ENCODE results near the gene TANGO2. TPM values are rescaled to one million over a fixed set of nuclear protein-coding genes. Genes with fewer than 3 reads are reported as not detected.

TANGO2 gene
- total and polyA plus RNA-seq, 9 of the 15 experiments (the other 6 are each of a cell fraction or from before 2014, with no cell fraction given): 15.5 to 94.9 (median 70.1) TPM

DNA sequence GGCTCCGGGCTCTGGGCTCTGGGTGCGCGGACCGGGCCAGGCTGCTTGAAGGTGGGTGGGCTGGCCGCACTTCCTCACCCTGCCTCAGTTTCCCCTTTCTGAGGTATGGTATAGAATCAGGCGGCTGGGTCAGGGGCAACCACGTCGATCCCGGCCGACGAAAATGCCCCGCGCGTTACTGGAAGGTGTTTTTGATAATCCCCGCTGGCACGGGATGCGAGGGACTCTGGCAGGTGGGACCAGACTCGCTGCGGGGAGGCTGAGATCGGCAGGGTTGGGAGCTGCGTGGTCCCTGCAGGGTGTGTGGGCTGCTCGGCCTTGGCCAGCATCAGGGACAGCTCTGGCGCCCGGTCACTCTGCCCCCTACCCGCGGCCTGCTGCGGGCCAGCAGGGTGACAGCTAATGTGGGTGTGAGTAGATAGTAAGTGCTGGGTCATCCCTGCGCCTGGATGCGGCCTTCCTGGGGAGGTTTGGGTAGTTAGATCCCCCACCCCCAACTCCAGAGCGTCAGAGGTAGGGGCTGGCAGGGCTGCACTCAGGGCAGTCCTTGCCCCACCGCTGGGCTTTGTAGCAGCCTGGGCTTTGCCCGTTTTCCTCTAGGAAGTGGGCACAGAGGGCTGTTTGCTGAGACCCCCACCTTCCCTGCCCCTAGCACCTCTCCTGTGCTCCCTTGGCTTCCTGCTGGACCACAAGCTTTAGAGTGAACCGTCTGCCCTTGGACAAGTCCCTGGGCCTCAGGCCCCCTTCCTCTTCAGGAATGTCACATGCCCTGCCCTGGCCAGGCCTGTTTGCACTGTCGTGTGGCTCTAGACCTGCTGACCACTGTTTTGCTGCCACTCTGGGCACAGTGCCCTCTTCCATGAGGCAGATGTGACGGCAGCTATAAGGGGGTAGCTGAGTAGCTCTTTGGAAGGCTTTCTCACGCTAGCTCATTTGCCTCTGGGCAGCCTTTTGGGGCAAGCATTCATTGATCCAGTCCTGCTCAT lies 579 bp downstream of the TANGO2 start (continued):
- TF ChIP-seq CEBPZ (IDR thresholded peaks at IDR 0.05; ENCODE audit: borderline replicate concordance, low read depth, low read length) (no peak), ADNP (tag; IDR thresholded peaks at IDR 0.05) (no peak), NKRF (IDR thresholded peaks at IDR 0.05; ENCODE audit: borderline replicate concordance) (no peak), REST (IDR thresholded peaks at IDR 0.05; ENCODE audit: borderline replicate concordance) (no peak), REST (CRISPR knock-in tag; IDR thresholded peaks at IDR 0.05; ENCODE audit: low read depth) (peak; percentile 83), ARID2 (IDR thresholded peaks at IDR 0.05) (no peak), STAG1 (CRISPR knock-in tag; IDR thresholded peaks at IDR 0.05; ENCODE audit: borderline replicate concordance) (no peak), NFIX (CRISPR knock-in tag; IDR thresholded peaks at IDR 0.05; ENCODE audit: low read depth) (0 out of 2 replicates have a peak, but pooled peaks have one; percentile 18), ZNF75A (CRISPR knock-in tag; IDR thresholded peaks at IDR 0.05) (no peak), E2F4 (CRISPR knock-in tag; IDR thresholded peaks at IDR 0.05; ENCODE audit: low read depth) (no peak), ZNF57 (CRISPR knock-in tag; IDR thresholded peaks at IDR 0.05) (peak; percentile 81)

Measured in K562 (cell line).